SK-N-SH (cell line): ENCODE results near the gene KLHL13.

Source experiments
- CTCF ChIP-seq: fragments of 200-600 bp; sonication (generic); IDR thresholded peaks from 2 replicates; pipeline ENCODE4 v1.6.1; 2017; ENCODE audit warnings: antibody characterized with exemption, mild to moderate bottlenecking, moderate library complexity
- GABPA ChIP-seq: IDR thresholded peaks from 2 replicates; pipeline ENCODE4 v1.4.0; 2012; ENCODE audit warnings: low read depth, mild to moderate bottlenecking
- GATA2 ChIP-seq: sonication (generic); formaldehyde crosslinking; IDR thresholded peaks from 2 replicates; pipeline ENCODE4 v1.5.0; 2020; ENCODE audit warnings: mild to moderate bottlenecking, missing genetic modification reagents
- RFX5 ChIP-seq: IDR thresholded peaks from 2 replicates; pipeline ENCODE4 v1.6.1; 2012; ENCODE audit warnings: mild to moderate bottlenecking, improper control_type of control experiment, low read length
- ZBTB33 ChIP-seq: IDR thresholded peaks from 2 replicates; pipeline ENCODE4 v1.4.0; 2012; ENCODE audit warnings: low read depth, borderline replicate concordance

- TF ChIP-seq RFX5 (no peak), ZBTB33 (no peak), CTCF (no peak), GABPA (no peak), GATA2 (CRISPR knock-in tag) (no peak)
Observed at GRCh38 chrX:118153270-118153669, 36.7 kb upstream of the KLHL13 start.
